HG03196 (cell line): ENCODE results near the gene SOHLH2.

Experiments
- ATAC-seq: cut with Tn5 transposase; IDR thresholded peaks from one replicate; pipeline ENCODE4 v1.9.1; 2021; ENCODE audit not compliant: unreplicated experiment

Gene SOHLH2, protein sequence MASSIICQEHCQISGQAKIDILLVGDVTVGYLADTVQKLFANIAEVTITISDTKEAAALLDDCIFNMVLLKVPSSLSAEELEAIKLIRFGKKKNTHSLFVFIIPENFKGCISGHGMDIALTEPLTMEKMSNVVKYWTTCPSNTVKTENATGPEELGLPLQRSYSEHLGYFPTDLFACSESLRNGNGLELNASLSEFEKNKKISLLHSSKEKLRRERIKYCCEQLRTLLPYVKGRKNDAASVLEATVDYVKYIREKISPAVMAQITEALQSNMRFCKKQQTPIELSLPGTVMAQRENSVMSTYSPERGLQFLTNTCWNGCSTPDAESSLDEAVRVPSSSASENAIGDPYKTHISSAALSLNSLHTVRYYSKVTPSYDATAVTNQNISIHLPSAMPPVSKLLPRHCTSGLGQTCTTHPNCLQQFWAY

DNA sequence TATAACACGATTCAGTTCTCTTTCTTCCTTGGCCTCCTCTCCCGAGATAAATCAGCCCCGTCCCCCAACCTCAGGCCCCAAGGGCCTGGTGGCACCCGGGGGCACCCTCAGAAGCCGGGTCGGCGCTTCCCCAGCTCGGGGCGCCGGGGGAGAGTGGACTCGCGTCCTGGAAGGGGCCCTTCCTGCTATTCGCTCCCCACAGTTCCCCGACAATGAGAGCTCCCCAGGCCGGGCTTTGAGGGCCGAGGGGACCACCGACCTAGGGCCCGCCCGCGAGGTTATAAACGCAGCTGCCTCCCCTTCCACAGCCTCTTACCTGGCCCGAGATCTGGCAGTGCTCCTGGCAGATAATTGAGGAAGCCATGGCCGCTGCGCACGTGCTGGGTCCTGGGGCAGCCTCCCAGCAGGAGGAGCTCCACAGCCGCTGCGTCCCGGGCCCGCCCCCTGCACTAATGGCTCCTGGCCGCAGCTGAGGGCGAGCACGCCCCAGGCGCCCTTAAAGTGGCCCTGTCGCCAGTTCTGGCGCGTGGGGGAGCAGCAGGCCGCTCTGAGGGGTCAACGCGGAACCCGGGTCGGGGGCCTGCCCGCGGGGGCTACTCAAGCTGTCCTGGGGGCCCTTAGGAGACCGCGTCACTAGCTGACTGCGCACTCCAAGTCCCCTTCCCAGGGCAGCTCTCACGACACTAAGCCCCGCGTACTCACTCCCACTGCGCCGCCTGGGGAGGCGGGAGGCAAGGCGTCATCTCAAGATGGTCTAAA, at the start of gene SOHLH2:
SOHLH2 (minus strand) TSS at position 394 of the 759 bp plus-strand sequence; CDS start at position 364, 30 bp downstream.
- no peak for ATAC-seq

DNA sequence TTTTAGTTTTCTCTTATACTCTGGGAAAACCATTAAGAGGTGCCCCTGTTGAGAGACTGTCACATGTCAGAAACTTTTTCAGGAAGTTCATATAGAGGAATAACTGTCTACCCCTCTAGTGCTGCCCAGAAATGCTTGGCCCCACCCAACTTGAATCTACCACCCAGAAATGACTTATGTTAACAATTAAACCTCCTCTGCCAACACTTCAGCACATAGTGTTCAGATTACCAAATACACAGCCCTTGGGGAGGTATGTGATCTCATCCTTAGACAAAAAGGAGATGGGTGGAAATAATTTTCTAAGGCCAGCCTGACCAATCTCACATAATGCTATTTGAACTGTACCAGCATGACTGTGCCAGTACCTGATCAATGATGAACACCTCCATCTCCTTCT, 47.6 kb upstream of the SOHLH2 start:
- no peak for ATAC-seq

DNA sequence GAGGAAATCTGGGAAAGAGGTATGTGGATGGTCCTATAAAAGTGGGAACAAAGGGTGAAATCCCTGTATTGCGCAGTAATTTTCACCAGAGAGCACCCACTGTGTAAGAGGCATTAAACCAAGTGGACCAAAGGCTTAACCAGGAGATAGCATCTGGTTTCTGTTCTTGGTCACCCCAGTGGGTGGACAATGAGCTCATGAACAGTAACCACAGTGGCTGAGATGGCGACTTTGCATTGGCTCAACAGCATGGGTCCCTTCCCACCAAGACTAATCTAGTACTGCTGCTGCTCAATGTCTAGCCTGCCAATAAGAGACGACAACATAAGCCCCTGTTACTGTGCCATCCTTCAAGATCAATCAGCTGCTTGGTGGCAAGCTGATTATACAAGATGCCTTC, 46.7 kb upstream of the SOHLH2 start:
- no peak for ATAC-seq

DNA sequence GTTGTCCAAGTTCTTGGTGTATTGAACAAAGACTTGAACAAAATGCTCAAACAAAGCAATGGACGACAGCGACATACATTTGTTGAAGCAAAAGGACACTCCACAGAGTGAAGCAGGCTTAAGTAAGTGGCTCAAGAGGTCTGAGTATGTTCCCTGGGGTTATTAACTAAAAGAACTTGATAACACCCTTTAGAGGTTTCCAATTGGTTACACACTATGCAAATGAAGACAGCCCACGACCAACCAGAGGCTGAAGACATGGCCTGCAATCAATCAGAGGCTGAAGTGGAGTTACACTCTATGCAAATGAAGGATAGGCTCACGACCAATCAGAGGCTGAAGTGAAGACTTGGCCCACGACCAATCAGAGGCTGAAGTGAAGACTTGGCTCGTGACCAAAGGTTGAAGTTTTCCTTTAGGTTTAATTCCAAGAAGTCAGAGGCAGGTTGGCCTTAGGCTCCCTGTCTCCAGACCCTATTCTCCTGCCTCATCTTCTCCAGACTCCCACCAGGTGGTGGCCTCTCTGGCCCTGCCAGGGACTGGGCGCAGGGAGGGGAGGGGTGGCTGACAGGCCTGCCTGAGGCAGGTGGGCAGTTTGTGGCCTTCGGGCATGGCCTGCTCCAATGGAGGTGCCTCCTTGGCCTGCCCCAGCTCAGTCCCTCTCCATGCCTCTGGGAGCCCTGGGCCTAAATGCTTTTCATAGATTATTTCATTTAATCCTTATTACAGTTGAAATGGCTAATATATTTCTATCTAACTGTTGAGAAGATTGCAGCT, 45.2 kb upstream of the SOHLH2 start:
- ATAC-seq = no peak

DNA sequence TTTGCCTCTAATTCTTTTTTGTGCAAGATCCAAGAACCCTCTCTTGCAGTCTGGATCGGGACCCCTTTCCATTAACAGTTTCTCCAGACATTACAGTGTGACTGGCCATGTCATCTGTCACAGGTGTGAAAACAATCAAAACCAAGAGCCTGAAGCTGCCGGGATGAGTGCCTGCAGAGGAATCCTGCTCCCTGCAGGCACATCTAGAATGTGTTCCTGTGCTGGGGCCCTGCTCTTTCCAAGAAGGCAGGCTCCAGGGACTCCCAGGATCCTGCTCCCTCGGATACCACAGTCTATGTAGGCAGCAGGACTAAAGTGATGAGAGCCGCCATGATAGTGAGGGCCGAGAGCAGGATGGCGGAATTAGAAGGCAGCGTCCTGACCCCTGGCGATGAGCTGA, 44.5 kb upstream of the SOHLH2 start:
- ATAC-seq = no peak

DNA sequence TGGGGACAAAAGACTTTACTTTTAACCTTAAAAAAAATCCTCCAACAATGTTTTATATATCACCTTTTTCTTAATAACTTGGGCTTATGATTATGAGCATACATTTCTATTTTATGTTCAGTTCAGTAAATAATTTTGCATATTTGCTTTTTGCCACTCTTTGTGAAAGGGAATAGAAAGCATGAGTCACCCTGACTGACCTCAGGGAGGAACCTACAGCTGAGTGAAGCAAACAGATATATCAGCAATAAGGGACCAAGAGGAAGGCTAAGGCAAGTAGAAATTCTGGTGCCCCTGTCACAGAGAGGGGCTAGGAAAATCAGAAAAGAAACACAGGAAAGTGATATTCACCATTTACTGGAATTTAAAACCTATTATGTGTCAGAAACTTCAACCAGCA, 37.2 kb upstream of the SOHLH2 start:
- no peak for ATAC-seq

DNA sequence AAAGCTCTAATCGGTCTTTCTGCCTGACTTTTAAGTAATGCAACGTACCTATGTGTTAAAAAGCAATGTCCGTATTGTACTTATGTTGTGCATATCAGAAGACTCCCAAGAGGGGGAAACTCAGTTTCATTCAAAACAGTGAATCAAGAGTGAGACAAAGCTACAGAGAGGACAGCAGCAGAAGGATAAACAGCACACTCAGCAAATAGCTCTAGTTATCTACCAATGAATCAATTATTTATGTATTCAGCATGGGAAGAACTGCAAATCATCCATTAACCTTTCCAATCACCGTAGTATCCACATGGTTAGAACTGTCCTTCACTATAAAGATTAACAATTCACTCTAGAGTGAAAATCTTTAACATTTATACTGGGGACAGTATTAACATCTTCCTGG, 36.7 kb upstream of the SOHLH2 start:
- no peak for ATAC-seq

DNA sequence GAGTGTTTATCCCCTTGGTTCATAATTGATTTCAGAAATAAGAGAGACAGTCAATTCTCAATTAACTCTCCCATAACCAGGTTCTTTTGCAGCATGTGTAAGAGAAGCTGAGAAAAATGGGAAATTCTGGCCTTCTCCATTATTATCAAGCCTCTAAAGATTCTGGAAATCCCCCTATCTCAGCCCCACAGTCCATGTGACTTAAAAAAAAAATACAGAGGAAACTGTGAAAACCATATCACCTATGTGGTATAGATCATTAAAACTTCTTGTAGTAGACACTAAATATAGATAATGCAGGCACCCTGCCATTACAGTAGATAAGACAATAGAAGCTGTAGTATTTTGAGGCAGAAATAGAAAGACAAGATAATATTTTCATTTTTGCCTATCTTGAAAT, 34.3 kb upstream of the SOHLH2 start:
- no peak for ATAC-seq

DNA sequence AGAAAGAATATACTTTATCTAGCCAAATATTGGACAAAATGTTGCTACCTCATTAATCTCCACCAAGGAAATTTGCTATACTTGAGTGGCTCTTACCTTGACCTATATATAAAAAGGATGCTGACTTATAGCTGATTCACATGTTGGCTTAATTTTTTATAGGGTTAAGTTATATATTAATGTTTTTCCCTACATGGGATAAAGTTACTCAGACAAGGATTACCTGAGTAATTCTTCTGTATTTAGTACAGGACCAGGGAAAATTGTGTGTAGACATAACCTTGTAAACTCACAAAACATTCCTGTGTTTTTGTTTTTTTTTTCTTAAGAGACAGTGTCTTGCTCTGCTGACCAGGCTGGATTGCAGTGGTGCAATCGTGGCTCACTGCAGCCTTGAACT, 30.6 kb upstream of the SOHLH2 start:
- ATAC-seq = no peak

DNA sequence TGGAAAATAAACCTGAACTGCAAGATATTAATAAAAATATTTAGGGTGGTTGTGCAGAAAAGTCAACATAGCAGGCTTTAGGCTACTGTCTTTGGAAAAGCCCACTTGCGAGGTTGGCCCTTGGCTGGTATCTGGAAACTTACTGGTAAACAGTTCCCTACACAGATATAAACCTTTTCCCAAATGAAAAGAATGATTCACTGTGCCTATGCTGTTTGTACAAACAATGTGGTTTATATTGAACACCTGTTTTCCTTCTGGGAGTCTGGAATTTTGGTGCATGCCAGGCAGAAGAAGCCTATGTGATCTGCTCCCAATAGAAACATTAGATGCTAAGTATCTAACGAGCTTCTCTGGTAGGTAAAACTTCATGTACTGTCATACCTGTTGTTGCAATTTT, 29.7 kb upstream of the SOHLH2 start:
- no peak for ATAC-seq

DNA sequence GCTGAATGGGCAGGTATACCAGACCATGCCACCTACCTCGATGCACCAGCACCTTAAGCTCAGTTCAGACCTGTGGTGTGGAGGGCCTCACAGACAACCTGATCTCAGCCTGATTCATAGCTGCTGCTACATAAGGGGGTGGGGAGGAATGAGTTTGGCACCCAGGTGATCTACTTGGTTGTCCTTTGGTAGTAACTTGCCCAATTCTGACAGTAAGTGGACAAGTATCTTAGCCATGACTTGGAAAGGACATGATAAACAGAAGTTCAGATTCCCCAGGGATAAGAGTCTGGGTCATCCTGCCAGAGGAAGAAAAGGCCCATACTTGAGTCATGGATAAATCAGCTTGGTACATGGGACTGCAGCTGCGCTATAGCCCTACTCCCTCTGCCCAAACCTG, 28.4 kb upstream of the SOHLH2 start:
- no peak for ATAC-seq

DNA sequence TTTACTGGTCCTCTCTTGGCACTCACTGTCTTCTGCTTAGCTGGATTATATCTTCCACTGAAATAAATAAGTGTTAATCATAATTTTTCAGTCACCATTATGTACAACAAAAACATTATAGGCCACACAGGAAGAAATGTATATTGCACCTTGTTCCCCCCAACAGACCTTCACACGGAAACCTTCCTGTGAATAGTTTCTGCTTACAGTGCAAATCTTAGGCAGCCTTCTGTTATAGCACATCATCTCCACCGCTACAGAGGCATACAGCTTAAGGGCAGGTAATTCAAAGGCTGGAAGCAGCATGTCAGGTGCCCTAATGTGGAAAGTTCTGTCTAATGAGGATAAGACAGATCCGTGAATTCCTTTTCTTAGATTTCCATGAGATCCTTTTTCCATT, 16.9 kb upstream of the SOHLH2 start:
- ATAC-seq = no peak

DNA sequence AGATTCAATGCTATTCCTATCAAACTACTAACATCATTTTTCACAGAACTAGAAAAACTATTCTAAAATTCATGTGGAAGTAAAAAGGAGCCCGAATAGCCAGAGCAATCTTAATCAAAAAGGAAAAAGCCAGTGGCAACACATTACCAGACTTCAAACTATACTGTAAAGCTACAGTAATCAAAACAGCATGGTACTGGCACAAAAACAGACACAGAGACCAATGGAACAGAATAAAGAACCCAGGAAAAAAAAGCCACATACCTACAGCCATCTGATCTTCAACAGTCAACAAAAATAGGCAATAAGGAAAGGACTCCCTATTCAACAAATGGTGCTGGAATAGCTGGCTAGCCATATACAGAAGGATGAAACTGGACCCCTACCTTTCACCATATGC, 10.4 kb upstream of the SOHLH2 start:
- ATAC-seq = no peak

DNA sequence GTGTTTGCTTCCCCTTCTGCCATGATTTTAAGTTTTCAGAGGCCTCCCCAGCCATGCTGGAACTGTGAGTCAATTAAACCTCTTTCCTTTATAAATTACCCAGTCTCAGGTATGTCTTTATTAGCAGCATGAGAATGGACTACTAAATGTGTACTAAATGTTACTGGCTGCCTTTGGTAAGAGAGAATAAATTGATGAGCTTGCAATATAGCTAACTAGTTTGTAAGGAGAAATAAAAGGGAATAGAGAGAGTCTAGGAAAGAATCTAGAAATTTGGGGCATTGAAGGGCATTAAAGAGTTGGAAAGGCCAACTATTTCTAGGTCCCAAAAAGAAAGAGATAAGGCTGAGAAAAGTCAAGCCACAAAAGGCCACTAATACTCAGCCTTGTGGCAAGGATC, 5.5 kb upstream of the SOHLH2 start:
- no peak for ATAC-seq

DNA sequence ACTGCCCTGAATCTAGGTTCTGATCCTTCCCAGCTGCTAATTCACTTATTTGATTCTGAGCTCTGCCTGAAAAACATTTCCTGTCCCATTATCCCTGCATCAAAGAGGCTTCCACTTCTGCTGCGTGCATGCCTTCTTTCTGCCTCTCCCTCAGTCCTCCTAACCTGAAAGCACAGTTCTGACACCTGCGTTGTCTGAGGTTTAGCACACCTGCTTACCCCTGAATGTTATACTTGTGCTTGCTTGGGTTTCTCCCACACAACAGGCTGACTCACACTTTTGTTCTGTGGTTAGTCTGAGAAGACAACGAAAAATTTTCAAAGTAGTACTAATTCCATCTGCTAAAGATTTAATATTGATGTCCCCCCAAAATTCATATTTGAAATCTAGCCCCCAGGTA, 3.1 kb upstream of the SOHLH2 start:
- ATAC-seq = no peak

DNA sequence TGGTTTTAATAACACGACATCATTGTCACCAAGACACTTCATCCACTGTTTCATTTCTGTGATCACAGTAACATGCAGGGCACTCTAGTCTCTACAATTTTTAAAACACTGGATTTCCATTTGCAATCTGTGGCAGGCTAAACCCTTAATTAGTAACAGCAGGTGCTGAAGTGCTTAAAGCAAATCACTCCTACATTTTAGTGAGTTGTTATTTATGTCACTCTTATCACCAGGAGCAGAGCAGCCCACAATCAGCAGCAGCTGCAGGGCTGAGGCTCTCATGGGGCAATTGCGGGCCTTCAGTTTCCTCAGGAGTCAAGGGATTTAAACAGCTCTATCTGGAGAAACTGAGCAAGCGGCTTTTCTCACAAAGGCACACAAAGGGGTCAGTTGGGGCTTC, 1.6 kb downstream of the SOHLH2 start:
- no peak for ATAC-seq

DNA sequence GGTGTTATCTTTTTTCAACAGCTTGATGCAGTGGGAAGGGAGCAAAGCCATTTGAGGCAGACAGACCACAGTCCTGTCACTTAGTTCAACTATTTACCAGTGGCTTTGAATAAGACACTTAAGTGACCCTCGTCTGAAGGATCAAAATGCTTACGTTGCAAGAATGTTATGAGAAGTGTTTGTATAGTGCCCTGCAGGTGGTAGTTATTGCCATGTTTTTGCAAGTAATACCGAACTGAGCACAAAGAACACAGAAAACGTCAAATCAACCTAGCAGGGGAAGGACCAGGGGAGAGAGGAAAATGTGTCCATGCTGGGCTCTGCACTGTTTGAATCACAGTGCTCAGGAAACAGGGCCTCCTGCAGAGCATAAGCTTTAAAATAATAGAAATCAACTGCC, 2.8 kb downstream of the SOHLH2 start:
- ATAC-seq = no peak

DNA sequence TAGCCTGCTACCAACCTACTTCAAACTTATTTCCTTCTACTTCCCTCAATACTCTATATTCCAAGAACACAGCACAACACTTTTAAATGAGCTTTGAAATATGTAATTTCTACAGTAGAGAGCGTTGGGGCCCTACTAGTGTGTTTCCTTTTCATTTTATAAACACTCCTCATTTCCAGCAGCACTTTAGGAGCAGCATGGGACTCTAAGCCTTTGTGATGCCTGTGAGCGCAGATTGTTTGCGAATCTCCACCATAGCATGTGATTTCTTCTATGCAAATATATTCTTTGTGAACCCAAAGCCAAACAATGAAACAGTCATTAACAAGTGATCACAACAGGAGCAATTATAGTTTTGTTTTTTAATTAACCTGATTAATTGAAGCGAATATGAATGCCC, 3.6 kb downstream of the SOHLH2 start:
- ATAC-seq = no peak

DNA sequence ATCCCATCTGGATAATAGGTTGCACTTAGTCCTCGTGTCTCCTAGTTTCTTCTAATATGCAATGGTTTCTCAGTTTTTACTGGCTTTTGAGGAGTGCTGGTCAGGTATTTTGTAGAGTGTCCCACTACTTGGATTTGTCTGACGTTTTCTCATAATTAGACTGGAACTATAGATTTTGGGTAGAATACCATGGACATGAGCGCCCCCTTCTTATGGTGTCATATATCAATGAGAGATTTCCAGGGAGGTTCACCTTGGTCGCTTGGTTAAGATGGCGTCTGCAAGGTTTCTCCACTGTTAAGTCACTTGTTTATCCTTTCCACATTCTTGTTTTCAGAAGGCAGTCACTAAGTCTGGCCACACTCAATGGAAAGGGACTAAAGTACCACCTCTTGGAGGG, 6.7 kb downstream of the SOHLH2 start:
- ATAC-seq = no peak

DNA sequence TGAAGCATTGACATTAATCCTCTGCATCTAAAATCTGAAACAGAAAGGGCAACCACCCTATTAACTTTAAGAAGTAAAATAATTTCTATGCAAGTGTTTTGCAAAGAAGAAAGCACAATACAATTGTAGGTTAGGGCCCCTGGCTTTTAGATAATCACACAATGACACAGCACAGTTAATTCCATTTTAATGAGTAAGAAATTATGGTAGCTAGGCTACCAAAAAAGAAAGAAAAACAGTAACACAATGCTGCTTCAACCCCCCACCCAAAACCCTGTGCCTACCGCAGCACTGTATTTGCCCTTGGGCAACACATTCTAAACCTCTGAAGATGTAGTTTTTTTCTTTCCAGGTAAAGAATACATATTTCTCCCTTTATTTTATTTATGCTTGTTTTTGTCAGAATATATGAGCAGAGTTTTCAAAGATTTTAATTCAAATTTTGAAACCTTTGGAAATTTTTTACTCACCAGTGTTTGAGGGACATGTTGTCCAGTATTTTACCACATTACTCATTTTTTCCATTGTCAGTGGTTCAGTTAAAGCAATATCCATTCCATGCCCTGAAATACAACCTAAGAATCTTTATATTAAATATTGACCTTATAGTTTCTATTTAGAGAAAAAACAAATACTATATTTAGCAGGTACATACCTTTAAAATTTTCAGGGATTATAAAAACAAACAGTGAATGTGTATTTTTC, 21.1 kb downstream of the SOHLH2 start:
- no peak for ATAC-seq

DNA sequence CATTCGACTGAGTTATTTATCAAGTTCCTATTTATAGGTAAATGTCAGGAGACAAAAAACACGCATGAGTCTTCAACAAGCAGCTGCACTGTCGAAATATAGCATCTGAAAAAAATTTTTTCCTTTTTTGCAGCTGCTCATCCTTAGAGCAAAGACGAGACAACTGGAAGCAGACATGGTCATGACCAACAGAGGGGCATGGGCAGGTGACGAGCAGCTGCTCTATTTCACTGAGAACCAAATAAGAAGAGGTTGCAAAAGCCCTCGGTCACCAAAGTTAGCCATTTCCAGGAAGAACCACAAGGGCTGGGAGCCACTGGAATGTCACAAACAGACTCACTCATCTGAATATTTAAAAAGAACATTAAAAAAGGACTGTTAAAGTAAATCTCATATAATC, 22.2 kb downstream of the SOHLH2 start:
- ATAC-seq = no peak
